Measurements from ENCODE around the gene SCFD2. TPM values are rescaled to one million over a fixed set of nuclear protein-coding genes. Genes with fewer than 3 reads are reported as not detected.
"Not testable (repeated sequence)": the region's sequence is repeated elsewhere in the genome, so short reads cannot be mapped to it uniquely, and the experiment has no call there.

The SCFD2 gene
- polyA plus RNA-seq, 3 donors, result 12.8 to 14.7 (median 14.5) TPM

- no peak for DNase-seq (ENCODE audit: low read depth in 3 of 3, low spot score in 2 of 3)
These were observed 304.6 kb downstream of the SCFD2 start for GRCh38 chr4:53061091-53061850.

- DNase-seq (ENCODE audit: low read depth in 3 of 3, low spot score in 2 of 3), result no peak
These were observed 305.6 kb downstream of the SCFD2 start for GRCh38 chr4:53060278-53060677.

GRCh38 chr4:53059871-53060270 is 306.0 kb downstream of the SCFD2 start:
- DNase-seq (ENCODE audit: low read depth in 3 of 3, low spot score in 2 of 3), result no peak

GRCh38 chr4:53059256-53059655 is 306.6 kb downstream of the SCFD2 start:
- no peak for DNase-seq (ENCODE audit: low read depth in 3 of 3, low spot score in 2 of 3)

- DNase-seq (ENCODE audit: low read depth in 3 of 3, low spot score in 2 of 3), result no peak
These were observed 308.2 kb downstream of the SCFD2 start for GRCh38 chr4:53057679-53058078.

- not testable (repeated sequence) for DNase-seq (ENCODE audit: low read depth in 3 of 3, low spot score in 2 of 3)
These were observed 308.8 kb downstream of the SCFD2 start for GRCh38 chr4:53057108-53057507.

- no peak for DNase-seq (ENCODE audit: low read depth in 3 of 3, low spot score in 2 of 3)
These were observed 310.0 kb downstream of the SCFD2 start for GRCh38 chr4:53055716-53056403.

- no peak for DNase-seq (ENCODE audit: low read depth in 3 of 3, low spot score in 2 of 3)
These were observed 310.6 kb downstream of the SCFD2 start for GRCh38 chr4:53055274-53055673.

- DNase-seq (ENCODE audit: low read depth in 3 of 3, low spot score in 2 of 3), result no peak
These were observed 315.5 kb downstream of the SCFD2 start for GRCh38 chr4:53050361-53050774.

GRCh38 chr4:53049528-53049927 is 316.3 kb downstream of the SCFD2 start:
- no peak for DNase-seq (ENCODE audit: low read depth in 3 of 3, low spot score in 2 of 3)

GRCh38 chr4:53044651-53044960 is 321.3 kb downstream of the SCFD2 start:
- DNase-seq (ENCODE audit: low read depth in 3 of 3, low spot score in 2 of 3), result no peak

- no peak for DNase-seq (ENCODE audit: low read depth in 3 of 3, low spot score in 2 of 3)
These were observed 321.8 kb downstream of the SCFD2 start for GRCh38 chr4:53043891-53044650.

- no peak for DNase-seq (ENCODE audit: low read depth in 3 of 3, low spot score in 2 of 3)
These were observed 322.8 kb downstream of the SCFD2 start for GRCh38 chr4:53043055-53043454.

GRCh38 chr4:53040851-53041250 is 325.0 kb downstream of the SCFD2 start:
- no peak for DNase-seq (ENCODE audit: low read depth in 3 of 3, low spot score in 2 of 3)

- DNase-seq (ENCODE audit: low read depth in 3 of 3, low spot score in 2 of 3), result no peak
These were observed 325.4 kb downstream of the SCFD2 start for GRCh38 chr4:53040459-53040815.

GRCh38 chr4:53039741-53040458 is 326.0 kb downstream of the SCFD2 start:
- DNase-seq (ENCODE audit: low read depth in 3 of 3, low spot score in 2 of 3), result no peak

- no peak for DNase-seq (ENCODE audit: low read depth in 3 of 3, low spot score in 2 of 3)
These were observed 328.0 kb downstream of the SCFD2 start for GRCh38 chr4:53037892-53038291.

- not testable (repeated sequence) for DNase-seq (ENCODE audit: low read depth in 3 of 3, low spot score in 2 of 3)
These were observed 333.0 kb downstream of the SCFD2 start for GRCh38 chr4:53032908-53033307.

- DNase-seq (ENCODE audit: low read depth in 3 of 3, low spot score in 2 of 3), result no peak
These were observed 339.6 kb downstream of the SCFD2 start for GRCh38 chr4:53026233-53026632.

- DNase-seq (ENCODE audit: low read depth in 3 of 3, low spot score in 2 of 3), result no peak
These were observed 342.1 kb downstream of the SCFD2 start for GRCh38 chr4:53023677-53024299.
